OCI-LY1 (cell line): ENCODE measurements around the gene OR13J1.

Source experiments
- CTCF ChIP-seq: fragments of 200-600 bp; sonication (generic), shearing (Covaris generic); IDR thresholded peaks from 2 replicates; pipeline ENCODE4 v1.5.1; 2017; ENCODE audit warnings: mild to moderate bottlenecking, antibody characterized with exemption, low read length, moderate library complexity, mixed read lengths
- EZH2 ChIP-seq: fragments of 200-600 bp; sonication (generic), shearing (Covaris generic); IDR thresholded peaks from 2 replicates; pipeline ENCODE4 v1.8.0; 2017; ENCODE audit warnings: borderline replicate concordance, mixed run types, mild to moderate bottlenecking, antibody characterized with exemption, low read length, moderate library complexity, mixed read lengths

GRCh38 chr9:35826071-35826701 is 44.0 kb downstream of the OR13J1 start:
- TF ChIP-seq CTCF: peak; percentile 92
- TF ChIP-seq EZH2: no peak
